Myocyte (in vitro differentiated cells): Measurements from ENCODE around the gene FLRT1. TPM values are rescaled to one million over a fixed set of nuclear protein-coding genes. Genes with fewer than 3 reads are reported as not detected.
A peak's percentile ranks its signal among the peaks of the same experiment; 100 is the strongest.

Experiments used
- DNase-seq: peaks from one replicate; pipeline ENCODE4 v3.0.0-alpha.2; 2012; ENCODE audit warnings: low read depth
- polyA plus RNA-seq: library from polyadenylated mRNA; unstranded; fragments of >200 nt; gene quantifications from one replicate; pipeline ENCODE4 v1.2.1, GENCODE V29; 2012; ENCODE audit warnings: missing spikeins
- total RNA-seq: library from RNA; depleted of rRNA; stranded (reverse); fragments of >200 nt; gene quantifications from 2 replicates; pipeline ENCODE4 v1.2.3, GENCODE V29; 2014

The FLRT1 gene, protein sequence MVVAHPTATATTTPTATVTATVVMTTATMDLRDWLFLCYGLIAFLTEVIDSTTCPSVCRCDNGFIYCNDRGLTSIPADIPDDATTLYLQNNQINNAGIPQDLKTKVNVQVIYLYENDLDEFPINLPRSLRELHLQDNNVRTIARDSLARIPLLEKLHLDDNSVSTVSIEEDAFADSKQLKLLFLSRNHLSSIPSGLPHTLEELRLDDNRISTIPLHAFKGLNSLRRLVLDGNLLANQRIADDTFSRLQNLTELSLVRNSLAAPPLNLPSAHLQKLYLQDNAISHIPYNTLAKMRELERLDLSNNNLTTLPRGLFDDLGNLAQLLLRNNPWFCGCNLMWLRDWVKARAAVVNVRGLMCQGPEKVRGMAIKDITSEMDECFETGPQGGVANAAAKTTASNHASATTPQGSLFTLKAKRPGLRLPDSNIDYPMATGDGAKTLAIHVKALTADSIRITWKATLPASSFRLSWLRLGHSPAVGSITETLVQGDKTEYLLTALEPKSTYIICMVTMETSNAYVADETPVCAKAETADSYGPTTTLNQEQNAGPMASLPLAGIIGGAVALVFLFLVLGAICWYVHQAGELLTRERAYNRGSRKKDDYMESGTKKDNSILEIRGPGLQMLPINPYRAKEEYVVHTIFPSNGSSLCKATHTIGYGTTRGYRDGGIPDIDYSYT
- not detected in 2 replicates for total RNA-seq
- 0.28 TPM for polyA plus RNA-seq

- DNase-seq, result no peak
These were observed at the start of gene FLRT1 for GRCh38 chr11:64035576-64035975. FLRT1 (plus strand) TSS chr11:64035931; CDS start chr11:64116268, 80,337 bp downstream.

GRCh38 chr11:63986156-63986931 lies 49.4 kb upstream of the FLRT1 start, which contains the start of gene OTUB1:
OTUB1 (plus strand) TSS chr11:63986438; CDS start chr11:63986457, 19 bp downstream.
- peak; percentile 92 for DNase-seq

DNA sequence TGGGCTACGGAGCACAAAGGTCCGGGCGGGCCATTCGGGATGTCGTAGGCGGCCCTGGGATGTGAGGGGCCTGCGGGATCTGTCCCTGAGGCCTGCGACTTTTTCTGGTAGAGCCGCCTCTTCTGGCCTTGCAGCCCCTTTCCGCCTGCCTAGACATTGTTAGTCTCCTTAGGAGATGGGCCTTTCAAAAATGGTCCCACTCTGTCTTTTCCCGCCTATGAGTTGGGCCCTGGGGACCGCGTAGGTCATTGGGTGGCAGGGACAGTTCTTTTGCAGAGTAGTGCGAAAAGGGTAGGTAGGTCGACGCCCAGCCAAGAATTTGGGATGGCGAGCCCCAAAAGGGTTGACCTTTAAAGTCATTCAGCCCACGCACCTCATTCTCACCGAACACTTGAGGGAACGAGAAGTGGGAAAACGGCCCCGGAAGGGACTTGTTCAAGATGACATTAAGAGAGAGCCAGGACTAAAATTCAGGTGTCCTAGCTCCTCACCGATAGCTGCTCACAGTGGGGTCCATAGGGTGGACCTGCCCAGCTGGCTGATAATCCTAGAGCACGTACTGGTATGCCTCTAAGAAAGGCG lies 48.7 kb upstream of the FLRT1 start:
- no peak for DNase-seq

- no peak for DNase-seq
These were observed 44.2 kb upstream of the FLRT1 start for GRCh38 chr11:63991558-63991957.

- DNase-seq, result peak; percentile 53
These were observed 42.6 kb upstream of the FLRT1 start for GRCh38 chr11:63993100-63993499.

DNA sequence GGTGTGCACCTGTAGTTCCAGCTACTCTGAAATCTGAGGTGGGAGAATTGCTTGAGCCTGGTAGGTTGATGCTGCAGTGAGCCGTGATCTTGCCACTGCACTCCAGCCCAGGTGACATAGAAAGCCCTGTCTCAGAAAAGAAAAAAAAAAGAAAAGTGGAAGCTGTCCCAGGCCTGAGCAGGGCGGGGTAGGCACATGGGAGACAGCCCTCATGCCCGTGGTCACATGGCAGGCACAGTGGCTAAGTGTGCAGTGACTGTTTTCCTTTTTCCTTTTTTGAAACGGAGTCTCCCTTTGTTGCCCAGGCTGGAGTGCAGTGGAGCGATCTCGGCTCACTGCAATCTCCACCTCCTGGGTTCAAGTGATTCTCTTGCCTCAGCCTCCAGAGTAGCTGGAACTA lies 41.7 kb upstream of the FLRT1 start:
- DNase-seq, result no peak

- DNase-seq, result no peak
These were observed 39.2 kb upstream of the FLRT1 start for GRCh38 chr11:63996512-63996911.

- no peak for DNase-seq
These were observed 38.5 kb upstream of the FLRT1 start for GRCh38 chr11:63997104-63997700.

DNA sequence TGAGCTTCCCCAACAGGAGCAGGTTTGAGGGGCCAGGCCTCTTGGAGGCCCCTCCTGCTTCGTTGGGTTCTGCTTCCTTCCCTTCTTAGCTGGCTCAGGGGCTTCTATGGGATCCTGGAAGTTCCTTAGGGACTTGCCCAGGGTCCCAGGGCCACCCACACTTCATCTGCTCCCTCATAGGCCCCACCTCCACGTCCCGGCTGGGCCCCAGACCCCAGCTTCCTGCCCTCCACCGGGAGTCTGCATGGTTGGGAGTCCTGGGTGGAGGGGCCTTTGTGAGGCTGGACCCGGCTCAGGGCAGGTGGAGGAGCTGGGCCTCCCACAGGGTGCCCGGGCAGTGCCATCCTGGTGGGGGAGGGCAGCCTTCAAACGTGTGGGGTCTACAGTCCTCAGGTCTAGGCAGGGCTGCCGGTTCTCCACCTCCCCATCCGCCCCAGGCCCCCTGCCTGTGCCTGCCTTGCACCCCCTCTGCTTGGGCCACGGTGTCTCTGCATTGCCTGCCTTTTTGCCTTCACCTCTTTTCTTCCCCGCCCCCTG lies 37.9 kb upstream of the FLRT1 start:
- no peak for DNase-seq

DNA sequence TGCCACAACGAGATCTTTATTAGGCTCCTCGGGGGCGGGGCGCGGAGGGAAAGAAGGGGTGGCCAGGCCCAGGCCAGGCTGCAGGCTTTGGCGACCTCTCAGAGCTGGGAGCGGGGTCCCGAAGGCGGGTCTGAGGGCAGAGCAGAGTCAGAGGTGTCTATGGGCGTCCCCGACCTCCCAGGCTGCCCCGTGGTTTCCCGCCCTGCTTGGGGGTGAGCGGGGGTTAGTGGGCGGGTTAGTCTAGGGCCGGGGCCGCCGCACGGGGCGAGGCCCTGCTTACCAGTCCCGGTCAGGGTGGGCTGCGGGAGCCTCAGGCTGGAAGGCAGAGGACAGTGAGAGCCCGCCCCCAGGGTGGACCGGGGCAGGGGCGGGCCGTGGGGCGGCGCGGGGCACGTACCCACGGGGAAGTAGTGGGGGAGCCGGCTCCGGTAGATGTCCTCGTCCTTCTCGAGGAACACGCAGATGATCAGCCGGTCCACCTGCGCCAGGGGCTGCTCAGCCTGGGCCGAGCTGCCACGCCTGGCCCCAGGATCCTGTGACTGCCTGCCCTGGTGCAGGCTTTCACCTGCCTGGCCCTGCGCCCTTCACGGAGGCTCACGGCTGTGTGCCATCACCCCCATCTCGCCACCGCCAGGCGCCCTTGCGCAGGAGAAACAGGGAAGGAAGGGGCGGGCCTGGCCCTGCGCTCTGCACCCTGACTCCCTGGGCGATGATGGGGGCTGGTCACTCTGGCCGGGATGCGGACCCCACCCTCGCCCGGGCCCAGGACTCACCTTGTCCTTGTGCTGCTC lies 37.0 kb upstream of the FLRT1 start:
- no peak for DNase-seq

GRCh38 chr11:63999349-64000025 lies 36.2 kb upstream of the FLRT1 start:
- no peak for DNase-seq

GRCh38 chr11:64000026-64000739 lies 35.5 kb upstream of the FLRT1 start:
- no peak for DNase-seq

- no peak for DNase-seq
These were observed 34.8 kb upstream of the FLRT1 start for GRCh38 chr11:64000740-64001483.

DNA sequence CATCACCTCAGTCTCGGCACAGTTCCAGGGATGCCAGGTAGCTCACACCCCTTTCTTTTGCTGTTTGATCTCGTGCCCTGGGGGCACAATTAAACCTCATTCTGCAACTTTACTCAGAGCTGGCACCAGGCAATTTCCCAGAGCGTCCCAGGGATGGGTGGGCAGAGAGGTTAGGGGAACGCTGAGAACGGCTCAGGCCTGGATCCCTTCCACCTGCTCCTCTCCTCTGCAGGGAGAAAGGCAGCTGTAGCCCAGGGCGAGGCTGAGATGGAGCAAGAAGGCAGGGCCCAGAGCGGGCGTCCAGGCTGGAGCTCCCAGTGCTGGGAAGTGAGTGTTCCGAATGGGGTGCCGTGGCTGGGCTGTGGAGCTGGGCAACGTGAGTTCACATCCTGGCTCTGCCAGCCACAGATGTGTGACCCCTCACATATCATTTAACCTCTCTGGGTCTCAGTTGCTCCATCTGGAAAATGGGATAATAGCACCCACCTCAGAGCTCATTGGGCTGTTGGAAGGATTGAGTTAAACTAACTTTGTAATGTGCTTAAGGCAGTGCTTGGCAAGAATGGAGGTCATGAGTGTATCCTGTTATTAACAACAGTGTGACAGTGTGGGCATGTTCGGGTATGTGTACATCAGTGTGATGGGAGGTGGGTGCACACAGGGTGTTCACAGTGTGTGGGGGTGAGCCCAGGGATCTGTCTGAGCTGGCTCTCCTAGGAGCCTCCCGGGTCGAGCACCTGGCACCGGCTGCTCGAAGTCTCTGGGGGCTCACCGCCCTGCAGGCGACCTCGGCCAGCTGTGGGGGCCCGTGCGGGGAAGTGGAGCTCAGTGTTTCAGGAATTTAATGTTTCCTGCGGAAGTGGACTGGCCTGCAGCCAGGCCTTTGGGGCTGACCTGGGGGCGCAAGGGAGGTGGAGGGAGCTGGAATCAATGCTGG lies 34.0 kb upstream of the FLRT1 start:
- DNase-seq, result no peak

- no peak for DNase-seq
These were observed 31.7 kb upstream of the FLRT1 start for GRCh38 chr11:64003807-64004589.

- DNase-seq, result no peak
These were observed 31.1 kb upstream of the FLRT1 start for GRCh38 chr11:64004590-64004984.
